Adrenal gland (tissue), 5 donors: ENCODE data around the gene PCDH7.

Experiments
- POLR2A ChIP-seq, 2 donors: fragments of 450-650 bp; IDR thresholded peaks; one replicate each; pipeline ENCODE4 v1.6.1; 2017; ENCODE audit warnings: antibody characterized with exemption in 2 of 2, mild to moderate bottlenecking in 2 of 2, moderate library complexity in 1 of 2
- TF ChIP-seq, protein P1 (sequence below), 6 experiments: fragments of 450-650 bp in 4 of 6; fragments of 200-600 bp in 2 of 6; sonication (generic) in 1 of 6; IDR thresholded peaks; 1 replicate in 5 of 6; 2 replicates in 1 of 6; pipeline versions ENCODE4 v1.5.1 to v1.8.0; 2016 to 2021; ENCODE audit warnings: antibody characterized with exemption in 6 of 6, mild to moderate bottlenecking in 2 of 6, moderate library complexity in 1 of 6
- donor health status: DM: no; HTN: no; CAD: no.

DNA sequence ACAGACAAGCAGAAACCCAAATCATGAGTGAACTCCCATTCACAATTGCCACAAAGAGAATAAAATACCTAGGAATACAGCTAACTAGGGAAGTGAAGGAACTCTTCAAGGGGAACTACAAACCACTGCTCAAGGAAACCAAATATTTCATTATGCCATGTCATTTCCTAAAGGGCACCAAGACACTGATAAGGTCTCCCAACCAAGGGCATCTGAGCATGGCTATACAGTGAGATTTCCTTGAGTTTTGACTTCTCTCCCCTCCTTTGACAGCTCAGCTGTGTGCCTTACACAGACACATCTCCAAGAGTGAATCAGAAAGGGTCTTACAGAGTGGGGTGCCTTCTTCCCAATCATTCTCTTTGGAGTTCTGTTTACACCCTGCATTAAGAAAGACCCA is 40.4 kb downstream of the PCDH7 start:
- TF ChIP-seq, protein P1, sequence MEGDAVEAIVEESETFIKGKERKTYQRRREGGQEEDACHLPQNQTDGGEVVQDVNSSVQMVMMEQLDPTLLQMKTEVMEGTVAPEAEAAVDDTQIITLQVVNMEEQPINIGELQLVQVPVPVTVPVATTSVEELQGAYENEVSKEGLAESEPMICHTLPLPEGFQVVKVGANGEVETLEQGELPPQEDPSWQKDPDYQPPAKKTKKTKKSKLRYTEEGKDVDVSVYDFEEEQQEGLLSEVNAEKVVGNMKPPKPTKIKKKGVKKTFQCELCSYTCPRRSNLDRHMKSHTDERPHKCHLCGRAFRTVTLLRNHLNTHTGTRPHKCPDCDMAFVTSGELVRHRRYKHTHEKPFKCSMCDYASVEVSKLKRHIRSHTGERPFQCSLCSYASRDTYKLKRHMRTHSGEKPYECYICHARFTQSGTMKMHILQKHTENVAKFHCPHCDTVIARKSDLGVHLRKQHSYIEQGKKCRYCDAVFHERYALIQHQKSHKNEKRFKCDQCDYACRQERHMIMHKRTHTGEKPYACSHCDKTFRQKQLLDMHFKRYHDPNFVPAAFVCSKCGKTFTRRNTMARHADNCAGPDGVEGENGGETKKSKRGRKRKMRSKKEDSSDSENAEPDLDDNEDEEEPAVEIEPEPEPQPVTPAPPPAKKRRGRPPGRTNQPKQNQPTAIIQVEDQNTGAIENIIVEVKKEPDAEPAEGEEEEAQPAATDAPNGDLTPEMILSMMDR (IDR thresholded peaks at IDR 0.05), result no peak
- no peak for TF ChIP-seq POLR2A (IDR thresholded peaks at IDR 0.05)
